ENCODE results near the gene CNOT10.

DNA sequence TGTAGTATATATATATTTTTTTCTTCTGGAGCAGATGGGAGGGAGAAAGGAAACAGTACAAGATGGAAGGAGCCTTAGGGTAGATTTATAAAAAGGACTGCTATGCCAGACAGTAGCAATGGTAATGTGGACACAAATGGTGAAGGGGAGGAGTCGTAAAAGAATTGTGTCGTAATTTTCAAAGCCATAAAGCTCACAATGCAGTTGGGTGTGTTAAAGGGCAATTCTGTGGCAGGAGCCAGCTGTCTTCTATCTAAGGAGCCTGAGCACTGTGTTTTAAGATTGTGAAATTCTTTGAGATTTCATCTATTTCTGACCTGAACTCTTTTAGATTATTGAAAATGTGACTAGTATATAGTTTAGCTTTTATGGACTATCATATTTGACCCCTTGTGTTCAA lies 58.9 kb downstream of the CNOT10 start:
- TF ChIP-seq, protein P1, sequence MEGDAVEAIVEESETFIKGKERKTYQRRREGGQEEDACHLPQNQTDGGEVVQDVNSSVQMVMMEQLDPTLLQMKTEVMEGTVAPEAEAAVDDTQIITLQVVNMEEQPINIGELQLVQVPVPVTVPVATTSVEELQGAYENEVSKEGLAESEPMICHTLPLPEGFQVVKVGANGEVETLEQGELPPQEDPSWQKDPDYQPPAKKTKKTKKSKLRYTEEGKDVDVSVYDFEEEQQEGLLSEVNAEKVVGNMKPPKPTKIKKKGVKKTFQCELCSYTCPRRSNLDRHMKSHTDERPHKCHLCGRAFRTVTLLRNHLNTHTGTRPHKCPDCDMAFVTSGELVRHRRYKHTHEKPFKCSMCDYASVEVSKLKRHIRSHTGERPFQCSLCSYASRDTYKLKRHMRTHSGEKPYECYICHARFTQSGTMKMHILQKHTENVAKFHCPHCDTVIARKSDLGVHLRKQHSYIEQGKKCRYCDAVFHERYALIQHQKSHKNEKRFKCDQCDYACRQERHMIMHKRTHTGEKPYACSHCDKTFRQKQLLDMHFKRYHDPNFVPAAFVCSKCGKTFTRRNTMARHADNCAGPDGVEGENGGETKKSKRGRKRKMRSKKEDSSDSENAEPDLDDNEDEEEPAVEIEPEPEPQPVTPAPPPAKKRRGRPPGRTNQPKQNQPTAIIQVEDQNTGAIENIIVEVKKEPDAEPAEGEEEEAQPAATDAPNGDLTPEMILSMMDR (IDR thresholded peaks at IDR 0.05), result no peak
- TF ChIP-seq POLR2AphosphoS5 (IDR thresholded peaks at IDR 0.05) (no peak), EP300 (IDR thresholded peaks at IDR 0.05) (no peak), POLR2A (IDR thresholded peaks at IDR 0.05) (no peak)
